ENCODE measurements around the gene PHC1.
"Not testable (repeated sequence)": the region's sequence is repeated elsewhere in the genome, so short reads cannot be mapped to it uniquely, and the experiment has no call there.

Gene PHC1

GRCh38 chr12:8914033-8914715 is at the start of gene PHC1:
PHC1 (plus strand) TSS chr12:8914509; CDS start chr12:8917678, 3,169 bp downstream.
- peak; percentile 69 for FAIRE-seq

GRCh38 chr12:8866429-8866828 is 47.9 kb upstream of the PHC1 start:
- no peak for DNase-seq (ENCODE audit: insufficient read length, low spot score)
- no peak for FAIRE-seq

More at GRCh38 chr12:8914033-8914715, at the start of gene PHC1:
- peak; percentile 66 for DNase-seq (ENCODE audit: insufficient read length, low spot score)

GRCh38 chr12:8867009-8867408 is 47.3 kb upstream of the PHC1 start:
- DNase-seq (ENCODE audit: insufficient read length, low spot score) (no peak), FAIRE-seq (no peak)

GRCh38 chr12:8867786-8868185 is 46.5 kb upstream of the PHC1 start:
- FAIRE-seq (no peak), DNase-seq (ENCODE audit: insufficient read length, low spot score) (no peak)

GRCh38 chr12:8870586-8870985 is 43.7 kb upstream of the PHC1 start:
- no peak for DNase-seq (ENCODE audit: insufficient read length, low spot score)
- FAIRE-seq = no peak

GRCh38 chr12:8871068-8871467 is 43.2 kb upstream of the PHC1 start:
- FAIRE-seq = no peak

GRCh38 chr12:8876887-8877286 is 37.4 kb upstream of the PHC1 start:
- DNase-seq (ENCODE audit: insufficient read length, low spot score) = no peak
- FAIRE-seq = no peak

More at GRCh38 chr12:8871068-8871467, 43.2 kb upstream of the PHC1 start:
- DNase-seq (ENCODE audit: insufficient read length, low spot score) = no peak

GRCh38 chr12:8886502-8887284 is 27.6 kb upstream of the PHC1 start:
- no peak for FAIRE-seq
- no peak for DNase-seq (ENCODE audit: insufficient read length, low spot score)

GRCh38 chr12:8887285-8887715 is 27.0 kb upstream of the PHC1 start:
- DNase-seq (ENCODE audit: insufficient read length, low spot score) = no peak
- no peak for FAIRE-seq

- DNase-seq (ENCODE audit: insufficient read length, low spot score) (peak; percentile 51), FAIRE-seq (no peak)
Observed at GRCh38 chr12:8890313-8891085, 23.8 kb upstream of the PHC1 start.

GRCh38 chr12:8891976-8892375 is 22.3 kb upstream of the PHC1 start:
- DNase-seq (ENCODE audit: insufficient read length, low spot score) = no peak
- FAIRE-seq = no peak

- FAIRE-seq (no peak), DNase-seq (ENCODE audit: insufficient read length, low spot score) (no peak)
Observed at GRCh38 chr12:8894378-8894777, 19.9 kb upstream of the PHC1 start.

GRCh38 chr12:8894986-8895385 is 19.3 kb upstream of the PHC1 start:
- no peak for FAIRE-seq
- DNase-seq (ENCODE audit: insufficient read length, low spot score) = no peak

- no peak for DNase-seq (ENCODE audit: insufficient read length, low spot score)
- no peak for FAIRE-seq
Observed at GRCh38 chr12:8897081-8897480, 17.2 kb upstream of the PHC1 start.

GRCh38 chr12:8899830-8900229 is 14.5 kb upstream of the PHC1 start:
- FAIRE-seq (no peak), DNase-seq (ENCODE audit: insufficient read length, low spot score) (no peak)

GRCh38 chr12:8902703-8903102 is 11.6 kb upstream of the PHC1 start:
- not testable (repeated sequence) for FAIRE-seq; DNase-seq (ENCODE audit: insufficient read length, low spot score)

- DNase-seq (ENCODE audit: insufficient read length, low spot score) (no peak), FAIRE-seq (no peak)
Observed at GRCh38 chr12:8903646-8904045, 10.7 kb upstream of the PHC1 start.

- DNase-seq (ENCODE audit: insufficient read length, low spot score) (no peak), FAIRE-seq (no peak)
Observed at GRCh38 chr12:8904665-8905064, 9.6 kb upstream of the PHC1 start.

GRCh38 chr12:8905546-8905945 is 8.8 kb upstream of the PHC1 start:
- DNase-seq (ENCODE audit: insufficient read length, low spot score) (no peak), FAIRE-seq (no peak)

- no peak for DNase-seq (ENCODE audit: insufficient read length, low spot score)
- no peak for FAIRE-seq
Observed at GRCh38 chr12:8906266-8907180, 7.8 kb upstream of the PHC1 start.

Measured in HTR-8/SVneo (cell line).